ENCODE measurements around the gene PDE1A. TPM values are rescaled to one million over a fixed set of nuclear protein-coding genes. Genes with fewer than 3 reads are reported as not detected.

PDE1A gene
- total RNA-seq, 1 experiment from 2014 or later, result 3.1 TPM

DNA sequence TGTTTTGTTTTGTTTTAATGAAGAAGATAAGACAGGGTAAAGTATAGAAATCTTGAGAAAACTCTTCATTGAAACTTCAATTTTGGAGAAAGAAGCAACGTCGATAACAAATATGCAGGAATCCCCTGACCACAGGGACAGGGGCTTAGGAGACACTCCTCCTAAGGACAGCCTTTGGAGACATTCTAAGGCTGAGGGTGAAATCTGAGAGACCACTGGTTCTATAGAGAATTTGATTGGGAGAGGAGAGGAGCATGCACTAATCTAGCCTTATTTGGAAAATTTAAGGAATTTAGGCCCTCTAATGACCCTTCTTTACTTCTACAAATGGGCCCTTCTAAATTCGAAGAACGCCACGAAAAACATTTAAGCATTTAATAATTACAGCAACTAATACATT, 233.5 kb downstream of the PDE1A start:
- CTCF ChIA-PET, result no interaction called here
- Histone ChIP-seq H3K27ac (ENCODE audit: low read depth, low read length, poor library complexity, severe bottlenecking) (no peak overlapping the region), H3K36me3 (ENCODE audit: insufficient read depth, low read length, poor library complexity, severe bottlenecking) (no peaks in the 10 kb centered on the region), H3K4me3 (ENCODE audit: low read depth, low read length, poor library complexity, severe bottlenecking) (no peak overlapping the region), H3K9me3 (ENCODE audit: low read depth, low read length, poor library complexity, severe bottlenecking) (no peaks in the 10 kb centered on the region), H3K27me3 (replicated peaks; ENCODE audit: insufficient read depth, low read depth, low read length, poor library complexity) (no peaks in the 10 kb centered on the region), H3K4me1 (ENCODE audit: insufficient read depth, low read length, poor library complexity, severe bottlenecking) (peaks cover 3% of the 10 kb centered on the region)
- BruUV-seq (replicated peaks), result no TSS peak
- intact Hi-C loops (cut with micrococcal nuclease; ENCODE audit: unreplicated experiment), result loop anchor here (10.0 kb wide), 1 partner anchor 182 kb away; no protein-coding TSS in a partner anchor
- POLR2A ChIA-PET (ENCODE audit: low non-redundant PET), result no interaction called here
- TF ChIP-seq, protein P1, sequence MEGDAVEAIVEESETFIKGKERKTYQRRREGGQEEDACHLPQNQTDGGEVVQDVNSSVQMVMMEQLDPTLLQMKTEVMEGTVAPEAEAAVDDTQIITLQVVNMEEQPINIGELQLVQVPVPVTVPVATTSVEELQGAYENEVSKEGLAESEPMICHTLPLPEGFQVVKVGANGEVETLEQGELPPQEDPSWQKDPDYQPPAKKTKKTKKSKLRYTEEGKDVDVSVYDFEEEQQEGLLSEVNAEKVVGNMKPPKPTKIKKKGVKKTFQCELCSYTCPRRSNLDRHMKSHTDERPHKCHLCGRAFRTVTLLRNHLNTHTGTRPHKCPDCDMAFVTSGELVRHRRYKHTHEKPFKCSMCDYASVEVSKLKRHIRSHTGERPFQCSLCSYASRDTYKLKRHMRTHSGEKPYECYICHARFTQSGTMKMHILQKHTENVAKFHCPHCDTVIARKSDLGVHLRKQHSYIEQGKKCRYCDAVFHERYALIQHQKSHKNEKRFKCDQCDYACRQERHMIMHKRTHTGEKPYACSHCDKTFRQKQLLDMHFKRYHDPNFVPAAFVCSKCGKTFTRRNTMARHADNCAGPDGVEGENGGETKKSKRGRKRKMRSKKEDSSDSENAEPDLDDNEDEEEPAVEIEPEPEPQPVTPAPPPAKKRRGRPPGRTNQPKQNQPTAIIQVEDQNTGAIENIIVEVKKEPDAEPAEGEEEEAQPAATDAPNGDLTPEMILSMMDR (conservative IDR thresholded peaks at IDR 0.05; ENCODE audit: low read depth, low read length), result no peak
- no peak for TF ChIP-seq EZH2 (IDR thresholded peaks at IDR 0.05; ENCODE audit: borderline replicate concordance, low read depth, low read length, poor library complexity, severe bottlenecking)
- DNase-seq (ENCODE audit: low spot score), result no peak

DNA sequence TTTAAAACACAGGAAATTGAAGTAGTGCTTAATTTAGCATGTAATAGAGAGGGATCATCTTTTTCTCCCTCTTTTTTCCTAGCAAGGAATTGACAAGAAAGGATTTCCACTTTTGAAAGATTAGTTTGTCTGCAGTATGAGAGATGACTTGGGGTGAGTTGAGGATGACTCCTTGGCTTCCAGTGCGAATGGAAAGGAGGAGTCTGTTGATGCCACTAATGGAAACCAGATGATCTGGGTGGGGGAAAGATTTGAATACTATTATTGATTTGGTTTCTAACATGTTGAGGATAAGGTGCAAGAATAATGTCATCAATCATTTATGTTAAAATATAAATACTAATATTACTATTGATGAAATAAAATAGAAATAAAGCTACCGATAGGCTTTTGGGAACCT, 235.8 kb downstream of the PDE1A start:
- POLR2A ChIA-PET (ENCODE audit: low non-redundant PET), result no interaction called here
- Histone ChIP-seq H3K4me1 (ENCODE audit: insufficient read depth, low read length, poor library complexity, severe bottlenecking) (peaks cover 17% of the 10 kb centered on the region), H3K27ac (ENCODE audit: low read depth, low read length, poor library complexity, severe bottlenecking) (no peak overlapping the region), H3K9me3 (ENCODE audit: low read depth, low read length, poor library complexity, severe bottlenecking) (no peaks in the 10 kb centered on the region), H3K4me3 (ENCODE audit: low read depth, low read length, poor library complexity, severe bottlenecking) (no peak overlapping the region), H3K36me3 (ENCODE audit: insufficient read depth, low read length, poor library complexity, severe bottlenecking) (no peaks in the 10 kb centered on the region), H3K27me3 (replicated peaks; ENCODE audit: insufficient read depth, low read depth, low read length, poor library complexity) (no peaks in the 10 kb centered on the region)
- CTCF ChIA-PET, result no interaction called here
- intact Hi-C loops (cut with micrococcal nuclease; ENCODE audit: unreplicated experiment), result loop anchor here (10.0 kb wide), 1 partner anchor 184 kb away; no protein-coding TSS in a partner anchor
- TF ChIP-seq, protein P1 (conservative IDR thresholded peaks at IDR 0.05; ENCODE audit: low read depth, low read length), result no peak
- TF ChIP-seq EZH2 (IDR thresholded peaks at IDR 0.05; ENCODE audit: borderline replicate concordance, low read depth, low read length, poor library complexity, severe bottlenecking), result no peak
- peak; percentile 11 for DNase-seq (ENCODE audit: low spot score)
- no TSS peak for BruUV-seq (replicated peaks)

DNA sequence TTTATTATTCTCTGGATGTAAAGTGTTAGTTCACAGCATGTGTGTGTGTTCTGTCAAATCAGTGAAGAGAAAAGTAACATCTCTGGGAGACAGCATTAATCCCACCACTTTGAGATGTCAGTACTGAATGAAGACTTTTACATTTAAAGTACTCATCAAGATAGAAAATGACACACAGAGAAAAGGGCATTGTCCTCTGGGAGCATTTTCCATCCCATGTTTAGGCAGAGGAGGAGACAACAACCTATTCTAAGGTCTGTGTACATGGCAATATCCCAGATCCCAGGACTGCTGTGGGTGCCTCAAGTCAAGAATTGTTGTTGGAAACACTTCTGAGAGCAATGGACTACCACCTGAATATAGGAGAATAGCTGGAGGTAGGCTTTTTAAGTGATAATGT, 239.7 kb downstream of the PDE1A start:
- intact Hi-C loops (cut with micrococcal nuclease; ENCODE audit: unreplicated experiment), result loop anchor here (2.0 to 10.0 kb wide), 5 partner anchors 115 to 795 kb away; no protein-coding TSS in a partner anchor
- CTCF ChIA-PET, result interaction anchor here (0.6 to 2.4 kb wide), 2 partner anchors 446 to 461 kb away, joined by 3 to 25 read pairs; no protein-coding TSS in a partner anchor
- no peaks in the 10 kb centered on the region for H3K27me3 ChIP-seq (replicated peaks; ENCODE audit: insufficient read depth, low read depth, low read length, poor library complexity)
- peak; percentile 37 for DNase-seq (ENCODE audit: low spot score)
- H3K36me3 ChIP-seq (ENCODE audit: insufficient read depth, low read length, poor library complexity, severe bottlenecking), result no peaks in the 10 kb centered on the region
- H3K9me3 ChIP-seq (ENCODE audit: low read depth, low read length, poor library complexity, severe bottlenecking), result peaks cover 11% of the 10 kb centered on the region
- BruUV-seq (replicated peaks), result no TSS peak
- no peak for TF ChIP-seq EZH2 (IDR thresholded peaks at IDR 0.05; ENCODE audit: borderline replicate concordance, low read depth, low read length, poor library complexity, severe bottlenecking)
- TF ChIP-seq, protein P1 (conservative IDR thresholded peaks at IDR 0.05; ENCODE audit: low read depth, low read length), result no peak
- H3K27ac ChIP-seq (ENCODE audit: low read depth, low read length, poor library complexity, severe bottlenecking), result no peak overlapping the region
- POLR2A ChIA-PET (ENCODE audit: low non-redundant PET), result no interaction called here
- peaks cover 23% of the 10 kb centered on the region for H3K4me1 ChIP-seq (ENCODE audit: insufficient read depth, low read length, poor library complexity, severe bottlenecking)
- H3K4me3 ChIP-seq (ENCODE audit: low read depth, low read length, poor library complexity, severe bottlenecking), result no peak overlapping the region
